GM06990 (cell line): ENCODE results near the gene RNU1-3.
"Not testable (repeated sequence)": the region's sequence is repeated elsewhere in the genome, so short reads cannot be mapped to it uniquely, and the experiment has no call there.

Experiments
- DNase-seq: peaks from one replicate; pipeline ENCODE4 v3.0.0-alpha.2; 2011; ENCODE audit not compliant: insufficient read length; ENCODE audit errors: extremely low read depth
- H3K27me3 ChIP-seq: replicated peaks from 2 replicates; pipeline ENCODE4 v1.6.0; 2011; ENCODE audit warnings: low read length; ENCODE audit not compliant: control insufficient read depth, insufficient read depth
- H3K36me3 ChIP-seq: 2 replicates; pipeline ENCODE4 v1.5.1; 2011; ENCODE audit warnings: low read length; ENCODE audit not compliant: control insufficient read depth, insufficient read depth
- H3K4me3 ChIP-seq: replicated peaks from 2 replicates; pipeline ENCODE4 v1.5.1; 2011; ENCODE audit warnings: low read depth, mild to moderate bottlenecking, control low read depth, low read length
- TF ChIP-seq, protein P1 (sequence below): IDR thresholded peaks from 2 replicates; pipeline ENCODE4 v1.5.1; 2011; ENCODE audit warnings: low read length, control low read depth, mild to moderate bottlenecking, inconsistent platforms; ENCODE audit not compliant: insufficient read depth, poor library complexity, severe bottlenecking

RNU1-3 gene

DNA sequence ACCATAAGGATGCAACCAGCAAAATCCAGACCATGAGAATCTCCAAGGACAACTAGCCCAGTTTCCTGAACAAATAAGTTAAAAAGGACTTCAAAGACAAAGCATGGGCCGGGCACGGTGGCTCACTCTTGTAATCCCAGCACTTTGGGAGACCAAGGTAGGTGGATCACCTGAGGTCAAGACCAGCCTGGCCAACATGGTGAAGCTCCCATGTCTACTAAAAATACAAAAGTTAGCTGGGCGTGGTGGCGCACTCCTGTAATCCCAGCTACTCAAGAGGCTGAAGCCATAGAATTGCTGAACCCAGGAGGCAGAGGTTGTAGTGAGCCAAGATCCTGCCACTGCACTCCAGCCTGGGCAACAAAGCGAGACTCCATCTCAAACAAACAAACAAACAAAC, 30.8 kb downstream of the RNU1-3 start:
- H3K27me3 ChIP-seq, DNase-seq, H3K4me3 ChIP-seq: not testable (repeated sequence)
- H3K36me3 ChIP-seq = peaks cover 17% of the 10 kb centered on the region

- H3K27me3 ChIP-seq, DNase-seq, H3K4me3 ChIP-seq: not testable (repeated sequence)
- peaks cover 24% of the 10 kb centered on the region for H3K36me3 ChIP-seq
Measured at GRCh38 chr1:16633540-16634282, 33.0 kb downstream of the RNU1-3 start.

DNA sequence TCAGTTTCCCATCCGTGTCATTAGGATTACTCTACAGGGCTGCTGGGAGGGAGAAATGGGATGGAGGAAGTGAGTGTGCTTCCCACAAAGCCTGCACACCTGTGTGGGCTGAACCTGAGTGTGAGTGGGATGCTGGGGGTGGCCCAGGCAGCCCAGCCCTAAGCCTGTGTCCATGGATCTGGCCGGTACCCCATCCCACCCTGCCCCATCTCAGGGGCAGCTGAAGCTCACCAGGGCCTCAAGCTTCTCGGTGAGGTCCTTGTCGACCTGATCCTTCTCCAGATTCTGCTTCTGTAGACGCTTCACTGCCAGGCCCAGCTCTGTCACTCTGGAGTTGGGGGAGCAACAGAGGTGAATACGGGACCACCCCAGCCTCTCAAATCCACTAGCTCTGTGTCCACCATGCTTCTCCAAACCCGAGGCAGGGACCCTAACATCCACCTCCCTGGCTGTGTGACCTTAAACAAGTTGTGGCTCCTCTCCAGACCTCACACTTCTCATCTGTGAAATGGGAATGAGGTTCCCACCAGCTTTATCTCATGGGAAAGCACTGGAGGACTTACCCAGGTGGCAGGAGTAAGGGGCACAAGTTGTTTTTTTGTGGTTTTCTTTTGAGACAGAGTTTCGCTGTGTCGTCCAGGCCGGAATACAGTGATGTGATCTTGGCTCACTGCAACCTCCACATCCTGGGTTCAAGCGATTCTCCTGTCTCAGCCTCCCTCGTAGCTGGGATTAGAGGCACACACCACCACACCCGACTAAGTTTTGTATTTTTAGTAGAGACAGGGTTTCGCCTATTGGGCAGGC, 34.5 kb downstream of the RNU1-3 start:
- peaks cover 28% of the 10 kb centered on the region for H3K36me3 ChIP-seq
- H3K4me3 ChIP-seq, DNase-seq, H3K27me3 ChIP-seq: not testable (repeated sequence)

DNA sequence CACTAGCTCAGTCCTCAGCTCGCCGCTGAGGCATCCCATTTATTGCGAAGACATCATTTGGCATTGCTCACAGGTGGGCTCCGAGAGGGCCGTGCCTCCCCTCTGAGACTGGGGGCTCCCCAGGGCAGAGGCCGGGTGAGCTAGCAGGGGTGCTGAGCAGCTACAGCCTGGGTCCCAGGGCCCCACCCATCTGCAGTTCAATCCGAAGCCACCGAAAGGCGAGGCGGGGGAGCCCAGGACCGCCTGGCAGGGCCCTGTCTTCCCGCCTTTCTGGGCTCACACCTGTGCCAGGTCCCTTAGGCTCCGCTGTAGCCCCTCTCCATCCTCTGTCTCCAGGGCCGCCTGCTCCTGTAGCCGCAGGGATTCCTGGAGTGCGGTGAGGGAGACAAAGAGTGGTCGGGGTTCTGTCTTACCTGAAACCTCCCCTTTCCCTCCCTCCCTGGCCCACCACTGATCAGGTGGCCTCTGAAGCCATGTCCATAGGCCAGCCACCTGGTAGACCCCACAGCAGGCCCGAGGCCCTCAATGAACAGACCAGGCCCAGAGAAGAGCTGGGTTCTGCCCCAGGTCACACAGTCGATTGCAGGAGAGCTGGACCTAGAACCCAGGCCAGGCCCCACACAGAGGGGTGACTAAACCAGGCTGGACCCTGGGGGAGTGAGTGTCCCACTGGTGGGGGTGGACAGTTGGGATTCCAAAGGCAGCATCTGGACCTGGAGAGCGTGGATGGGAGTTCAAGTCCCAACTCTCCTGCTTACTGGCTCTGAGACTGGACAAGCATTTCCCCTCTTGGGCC, 35.3 kb downstream of the RNU1-3 start:
- H3K36me3 ChIP-seq = peaks cover 30% of the 10 kb centered on the region

GRCh38 chr1:16630661-16631247, 36.0 kb downstream of the RNU1-3 start:
- no peaks in the 10 kb centered on the region for H3K27me3 ChIP-seq
- DNase-seq = no peak
- peaks cover 35% of the 10 kb centered on the region for H3K36me3 ChIP-seq
- TF ChIP-seq, protein P1, sequence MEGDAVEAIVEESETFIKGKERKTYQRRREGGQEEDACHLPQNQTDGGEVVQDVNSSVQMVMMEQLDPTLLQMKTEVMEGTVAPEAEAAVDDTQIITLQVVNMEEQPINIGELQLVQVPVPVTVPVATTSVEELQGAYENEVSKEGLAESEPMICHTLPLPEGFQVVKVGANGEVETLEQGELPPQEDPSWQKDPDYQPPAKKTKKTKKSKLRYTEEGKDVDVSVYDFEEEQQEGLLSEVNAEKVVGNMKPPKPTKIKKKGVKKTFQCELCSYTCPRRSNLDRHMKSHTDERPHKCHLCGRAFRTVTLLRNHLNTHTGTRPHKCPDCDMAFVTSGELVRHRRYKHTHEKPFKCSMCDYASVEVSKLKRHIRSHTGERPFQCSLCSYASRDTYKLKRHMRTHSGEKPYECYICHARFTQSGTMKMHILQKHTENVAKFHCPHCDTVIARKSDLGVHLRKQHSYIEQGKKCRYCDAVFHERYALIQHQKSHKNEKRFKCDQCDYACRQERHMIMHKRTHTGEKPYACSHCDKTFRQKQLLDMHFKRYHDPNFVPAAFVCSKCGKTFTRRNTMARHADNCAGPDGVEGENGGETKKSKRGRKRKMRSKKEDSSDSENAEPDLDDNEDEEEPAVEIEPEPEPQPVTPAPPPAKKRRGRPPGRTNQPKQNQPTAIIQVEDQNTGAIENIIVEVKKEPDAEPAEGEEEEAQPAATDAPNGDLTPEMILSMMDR = no peak
- H3K4me3 ChIP-seq = no peak overlapping the region

More for the DNA sequence above, 35.3 kb downstream of the RNU1-3 start:
- TF ChIP-seq, protein P1 = no peak
- Histone ChIP-seq H3K27me3 (no peaks in the 10 kb centered on the region), H3K4me3 (no peak overlapping the region)
- DNase-seq = no peak

DNA sequence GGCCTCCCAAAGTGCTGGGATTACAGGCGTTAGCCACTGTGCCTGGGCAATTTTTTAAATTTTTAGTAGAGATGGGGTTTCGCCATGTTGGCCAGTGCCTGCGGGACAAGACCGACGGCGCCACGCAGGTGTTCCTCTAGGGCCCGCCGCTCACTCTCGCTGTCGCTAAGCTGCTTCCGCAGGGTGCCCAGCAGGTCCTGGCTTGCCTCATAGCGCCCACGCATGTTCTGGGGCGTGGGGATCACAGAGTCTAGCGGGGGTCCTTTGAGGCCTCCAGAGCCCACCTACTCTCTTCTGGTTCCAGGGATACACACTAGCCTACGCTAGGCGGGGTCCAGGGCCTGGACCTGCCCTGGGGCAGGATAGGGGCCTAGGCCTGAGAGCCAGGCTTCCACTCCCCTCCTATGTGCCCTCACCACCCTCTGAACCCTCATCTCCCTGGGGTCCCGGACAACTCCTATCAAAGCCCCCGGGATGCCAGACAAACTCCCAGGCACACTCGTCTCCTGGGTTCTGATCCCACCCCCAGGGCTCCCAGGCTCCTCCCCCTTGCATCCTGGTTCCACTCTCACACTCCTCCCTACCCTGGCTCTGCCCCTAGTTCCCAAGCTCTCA, 36.7 kb downstream of the RNU1-3 start:
- peaks cover 38% of the 10 kb centered on the region for H3K36me3 ChIP-seq

GRCh38 chr1:16628361-16629111, 38.2 kb downstream of the RNU1-3 start:
- Histone ChIP-seq H3K4me3 (no peak overlapping the region), H3K27me3 (no peaks in the 10 kb centered on the region), H3K36me3 (peaks cover 43% of the 10 kb centered on the region)
- TF ChIP-seq, protein P1 = no peak
- DNase-seq = no peak

More for the DNA sequence above, 36.7 kb downstream of the RNU1-3 start:
- H3K4me3 ChIP-seq, DNase-seq, H3K27me3 ChIP-seq: not testable (repeated sequence)

DNA sequence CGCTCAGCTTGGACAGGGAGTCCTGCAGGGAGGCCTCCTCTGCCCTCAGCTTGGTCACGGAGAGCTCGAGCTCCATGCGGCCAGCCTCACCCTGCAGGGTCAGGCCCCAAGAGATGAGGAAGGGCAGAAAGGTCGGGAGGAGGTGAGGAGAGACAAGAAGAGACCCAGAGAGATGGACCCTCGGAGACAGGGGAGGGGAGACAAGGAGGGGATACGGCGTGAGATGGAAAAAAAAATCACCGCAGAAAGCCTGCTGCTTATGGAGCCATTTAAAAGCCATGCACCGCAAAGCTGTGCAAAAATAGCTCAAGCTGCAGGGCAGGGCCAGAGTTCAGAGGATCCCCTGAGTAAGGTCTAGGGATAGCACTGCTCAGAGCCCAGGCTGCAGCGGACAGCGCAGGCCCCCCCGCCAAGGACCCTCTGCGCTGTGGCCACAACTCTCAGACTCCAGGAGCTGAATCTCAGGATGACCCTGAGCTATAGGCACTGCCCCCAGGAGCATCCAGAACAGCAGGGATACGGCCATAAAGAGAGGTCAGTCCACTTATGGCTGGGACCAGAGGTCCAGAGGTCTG, 40.3 kb downstream of the RNU1-3 start:
- not testable (repeated sequence) for H3K4me3 ChIP-seq, H3K27me3 ChIP-seq, DNase-seq
- H3K36me3 ChIP-seq = peaks cover 32% of the 10 kb centered on the region
